Activated T-cell treated with anti-CD3 and anti-CD28 coated beads for 4 hours (primary cell): ENCODE results near the gene CEPT1.
"Not testable (repeated sequence)": the region's sequence is repeated elsewhere in the genome, so short reads cannot be mapped to it uniquely, and the experiment has no call there.

Experiments used
- DNase-seq: peaks from one replicate; pipeline ENCODE4 v3.0.0-alpha.2; 2020

The CEPT1 gene

GRCh38 chr1:111212634-111213335 lies 72.8 kb downstream of the CEPT1 start:
- no peak for DNase-seq

- DNase-seq, result no peak
These were observed 73.4 kb downstream of the CEPT1 start for GRCh38 chr1:111213412-111213811.

DNA sequence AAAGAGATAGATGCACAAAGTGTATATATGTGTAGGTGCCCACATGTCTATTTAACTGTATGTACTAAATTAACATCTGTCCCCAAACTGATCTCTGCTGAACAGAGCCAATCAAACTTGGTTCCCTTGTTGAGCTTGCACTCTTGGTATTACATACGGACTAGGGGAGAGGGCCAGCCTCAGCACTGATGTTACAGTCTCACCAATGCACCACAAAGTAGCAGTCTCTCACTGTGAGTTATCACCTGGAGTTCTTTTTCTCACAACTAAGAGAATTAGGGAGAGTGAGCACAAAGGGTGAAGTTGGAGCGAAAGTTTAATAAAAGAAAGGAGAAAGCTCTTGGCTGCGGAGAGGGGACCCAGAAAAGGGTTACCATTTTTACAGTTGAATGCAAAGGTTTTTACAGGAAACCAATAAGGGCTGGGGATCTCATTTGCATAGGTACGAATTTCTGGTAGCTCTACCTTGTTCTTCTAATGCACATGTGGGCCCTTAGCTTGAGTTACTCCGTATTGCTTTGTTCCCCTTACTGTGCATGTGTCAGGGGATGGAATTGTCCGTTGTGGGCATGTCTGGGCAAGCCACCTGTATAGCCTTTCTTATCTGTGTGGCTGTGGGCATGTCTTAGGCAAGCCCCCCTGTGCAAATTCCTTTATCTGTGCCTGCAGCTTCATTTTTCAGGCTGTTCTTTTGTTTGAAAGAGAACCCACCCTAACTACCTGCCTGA lies 74.2 kb downstream of the CEPT1 start:
- DNase-seq, result no peak

- DNase-seq, result peak; percentile 33
These were observed 74.9 kb downstream of the CEPT1 start for GRCh38 chr1:111214884-111215283.

DNA sequence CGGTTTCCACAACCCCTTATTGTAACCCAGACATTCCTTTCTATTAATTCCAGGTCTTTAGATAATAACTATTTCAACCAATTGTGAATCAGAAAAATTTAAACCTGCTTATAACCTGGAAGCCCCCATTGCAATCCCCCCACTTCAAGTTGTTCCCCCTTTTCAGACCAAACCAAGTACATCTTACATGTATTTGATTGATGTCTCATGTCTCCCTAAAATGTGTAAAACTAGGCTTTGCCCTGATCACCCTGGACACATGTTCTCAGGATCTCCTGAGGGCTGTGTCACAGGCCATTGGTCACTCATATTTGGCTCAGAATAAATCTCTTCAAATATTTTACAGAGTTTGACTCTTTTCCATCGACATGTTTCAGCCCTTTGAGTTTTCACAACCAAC lies 75.3 kb downstream of the CEPT1 start:
- DNase-seq, result not testable (repeated sequence)

DNA sequence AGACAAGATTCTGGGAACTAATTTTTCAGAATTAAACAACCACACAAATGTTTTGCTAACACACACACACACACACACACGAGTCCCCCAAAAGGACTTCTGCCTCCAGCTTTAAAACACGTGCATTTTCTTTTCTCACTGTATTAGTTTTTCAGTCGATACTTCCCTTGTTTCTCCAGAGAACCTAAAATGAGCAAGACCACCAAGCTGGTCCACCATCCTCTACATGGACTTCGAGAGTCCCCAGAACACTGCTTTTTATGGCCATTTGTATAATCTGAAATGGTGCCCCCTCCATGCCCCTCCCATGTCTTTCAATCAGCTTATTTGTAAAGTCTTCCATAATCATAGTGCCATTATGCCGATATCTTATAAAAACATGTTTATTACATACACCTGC lies 76.7 kb downstream of the CEPT1 start:
- DNase-seq, result no peak

GRCh38 chr1:111217183-111217910 lies 77.3 kb downstream of the CEPT1 start:
- DNase-seq, result no peak

GRCh38 chr1:111218701-111219556 lies 78.9 kb downstream of the CEPT1 start:
- no peak for DNase-seq

DNA sequence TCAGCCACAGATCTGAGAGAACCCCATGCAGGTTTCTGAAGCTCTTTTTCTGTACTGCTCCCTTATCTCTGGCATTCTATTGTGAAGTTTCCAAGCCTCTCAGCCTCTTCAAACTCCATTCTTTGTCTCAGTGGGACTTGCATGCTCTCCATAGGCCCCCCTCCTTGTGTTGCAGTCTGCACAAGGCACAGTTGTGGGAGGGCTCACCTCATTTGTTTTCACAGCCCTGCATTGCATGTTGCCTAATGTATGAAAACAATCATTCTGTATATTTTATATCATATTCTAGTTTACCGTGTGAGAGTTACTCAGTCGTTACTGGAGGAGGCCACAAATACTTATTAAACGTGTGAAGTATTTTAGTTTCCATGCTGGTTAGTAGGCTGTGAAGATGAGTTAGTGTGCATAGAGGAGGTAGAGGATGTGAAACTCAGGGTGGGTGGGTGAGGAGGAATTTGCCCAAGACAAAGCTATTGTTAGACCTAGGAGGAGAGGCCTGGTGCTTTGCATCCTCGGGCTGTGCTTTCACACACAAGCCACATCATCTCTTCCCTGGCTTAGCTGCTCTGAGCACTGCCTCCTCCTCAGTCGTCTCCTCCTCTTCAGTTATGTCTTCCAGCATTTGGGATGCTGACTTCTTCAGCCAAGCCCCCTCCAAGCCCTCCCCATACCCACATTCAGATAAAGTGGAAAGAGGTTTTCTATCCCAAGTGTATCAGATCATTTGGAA lies 79.7 kb downstream of the CEPT1 start:
- no peak for DNase-seq

- no peak for DNase-seq
These were observed 80.4 kb downstream of the CEPT1 start for GRCh38 chr1:111220302-111220890.

- no peak for DNase-seq
These were observed 81.2 kb downstream of the CEPT1 start for GRCh38 chr1:111221276-111221632.

GRCh38 chr1:111221633-111222291 lies 81.7 kb downstream of the CEPT1 start:
- no peak for DNase-seq

DNA sequence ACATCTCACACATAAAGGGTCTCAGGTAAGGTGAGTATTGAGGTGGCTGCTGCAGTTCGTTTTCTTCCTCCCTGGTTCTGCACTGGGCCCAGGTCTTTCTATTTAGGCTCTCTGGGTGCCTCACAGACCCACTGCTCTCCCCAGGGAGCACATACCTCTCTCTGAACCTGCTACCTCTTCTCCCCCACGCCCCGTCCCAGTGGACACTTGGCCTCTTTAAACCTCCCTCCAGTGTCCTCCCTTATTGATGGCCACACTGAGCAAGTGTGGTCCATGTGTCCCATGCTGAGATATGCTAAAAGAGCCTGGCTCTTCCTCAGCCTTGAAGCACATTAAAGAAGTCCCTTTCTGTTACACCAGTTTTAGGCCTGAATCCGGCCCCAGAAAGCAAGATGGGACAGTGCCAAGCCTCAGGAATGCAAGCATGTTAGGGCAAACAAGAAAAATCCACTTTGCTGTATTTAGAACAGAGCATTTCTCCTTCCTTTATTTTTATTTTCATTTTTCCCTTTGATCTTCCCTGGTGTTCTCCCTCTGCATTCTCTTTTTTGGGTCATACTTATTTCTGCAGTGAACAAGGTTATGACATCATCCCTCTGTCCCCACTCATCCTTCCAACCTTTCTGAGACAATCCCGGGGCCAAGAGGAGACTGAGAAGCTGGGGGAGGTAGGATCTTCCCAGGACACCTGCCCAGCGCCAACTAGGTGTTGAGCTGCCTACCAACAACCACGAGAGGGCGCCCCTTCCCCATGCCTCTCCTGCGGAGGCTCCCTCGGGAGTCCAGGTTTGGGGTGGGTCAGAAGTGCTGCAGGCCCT lies 82.5 kb downstream of the CEPT1 start:
- peak; percentile 63 for DNase-seq

GRCh38 chr1:111223126-111223685 lies 83.2 kb downstream of the CEPT1 start:
- DNase-seq, result no peak

GRCh38 chr1:111225091-111225490 lies 85.1 kb downstream of the CEPT1 start:
- no peak for DNase-seq

GRCh38 chr1:111225717-111226400 lies 85.8 kb downstream of the CEPT1 start:
- DNase-seq, result no peak

- no peak for DNase-seq
These were observed 87.4 kb downstream of the CEPT1 start, which contains the start of gene CHI3L2 for GRCh38 chr1:111227434-111227833. TSS of gene CHI3L2 (plus strand) at chr1:111227713. CDS start at chr1:111227730, 17 bp downstream.

DNA sequence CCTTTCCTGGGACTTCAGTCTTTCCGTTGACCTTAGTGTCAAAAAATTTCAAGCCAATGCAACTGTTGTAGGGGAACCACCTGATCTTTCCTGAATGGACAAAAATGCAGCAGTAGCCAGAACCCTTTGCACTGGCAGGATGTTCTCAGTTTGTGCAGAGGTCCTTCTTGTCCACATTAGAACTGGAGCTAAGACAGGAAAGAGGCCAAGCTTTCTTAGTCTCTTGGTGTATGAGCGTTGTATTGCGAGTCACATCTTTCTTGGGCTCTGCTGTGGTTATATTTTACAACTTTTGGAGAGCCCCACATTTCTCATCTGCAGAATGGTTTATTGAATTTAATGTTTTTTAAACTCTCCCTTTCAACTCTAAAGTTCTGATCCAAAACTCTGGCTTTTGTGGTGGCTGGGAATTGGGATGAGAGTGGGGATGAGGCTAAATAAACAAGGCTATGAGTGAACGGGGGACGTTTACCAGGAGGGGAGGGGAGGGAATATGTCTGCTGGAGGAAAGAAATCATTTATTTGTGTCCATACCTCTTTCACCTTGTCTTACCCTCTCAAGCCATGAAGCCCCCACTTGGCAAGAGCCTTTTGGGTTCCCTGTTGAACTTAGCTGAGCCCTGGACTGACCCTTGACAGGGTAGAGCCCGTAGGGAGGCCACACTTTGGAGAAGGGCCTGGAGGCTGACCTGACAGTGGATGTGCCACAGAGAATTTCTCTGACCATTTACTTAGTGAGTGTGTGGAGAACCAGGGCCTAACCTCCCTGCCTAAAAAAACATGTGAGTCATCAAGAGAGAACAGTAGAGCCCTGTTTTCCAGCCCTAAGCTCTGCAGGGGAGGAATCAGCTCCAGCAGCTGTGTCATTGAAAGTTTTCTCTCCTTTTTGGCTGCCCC lies 88.1 kb downstream of the CEPT1 start:
- no peak for DNase-seq
